AG09309 (cell line): ENCODE data around the gene PRKN.

Source experiments
- DNase-seq: peaks from one replicate; pipeline ENCODE4 v3.0.0-alpha.2; 2010; ENCODE audit warnings: low read depth
- H3K4me3 ChIP-seq: 2 replicates; pipeline ENCODE4 v1.5.1; 2011; ENCODE audit warnings: mild to moderate bottlenecking, low read depth, low read length, moderate library complexity; ENCODE audit not compliant: control insufficient read depth
- TF ChIP-seq, protein P1 (sequence below): IDR thresholded peaks from 2 replicates; pipeline ENCODE4 v1.5.1; 2011; ENCODE audit warnings: mild to moderate bottlenecking, low read depth, low read length, inconsistent platforms; ENCODE audit not compliant: insufficient read depth, control insufficient read depth; ENCODE audit errors: missing control alignments

PRKN gene

DNA sequence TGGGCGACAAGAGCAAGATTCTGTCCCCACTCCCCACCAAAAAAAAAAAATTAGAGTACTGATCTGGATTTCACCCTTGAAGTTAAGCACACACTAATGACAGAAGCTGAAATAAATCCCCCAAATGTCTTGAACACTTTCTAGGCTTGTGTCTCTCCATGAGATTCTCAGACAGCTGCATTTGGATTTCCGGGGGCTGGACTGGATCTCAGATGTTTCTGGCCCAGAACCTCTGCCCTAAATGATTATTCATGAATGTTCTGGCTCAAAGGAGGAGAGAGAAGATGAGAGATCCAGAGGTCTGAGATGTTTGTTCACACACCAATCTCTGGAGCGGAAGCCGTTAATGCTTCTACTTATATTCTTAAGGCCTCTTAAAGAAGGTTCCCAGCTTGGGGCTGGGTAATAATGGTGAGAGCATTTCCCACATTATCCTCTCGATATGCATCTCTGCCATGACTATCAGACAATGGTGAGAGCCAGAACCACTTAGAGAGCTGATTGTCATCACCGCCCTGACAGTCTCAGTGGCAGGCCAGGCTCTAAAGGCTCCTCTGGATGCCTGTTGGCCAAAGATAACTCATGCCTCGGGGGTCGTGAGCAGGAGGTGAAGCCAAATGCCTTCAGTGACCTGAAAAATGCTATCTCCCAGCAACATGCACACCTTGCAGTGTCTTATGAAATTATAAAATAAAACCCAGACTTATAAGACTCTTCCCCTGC is 1325.8 kb downstream of the PRKN start:
- TF ChIP-seq, protein P1, sequence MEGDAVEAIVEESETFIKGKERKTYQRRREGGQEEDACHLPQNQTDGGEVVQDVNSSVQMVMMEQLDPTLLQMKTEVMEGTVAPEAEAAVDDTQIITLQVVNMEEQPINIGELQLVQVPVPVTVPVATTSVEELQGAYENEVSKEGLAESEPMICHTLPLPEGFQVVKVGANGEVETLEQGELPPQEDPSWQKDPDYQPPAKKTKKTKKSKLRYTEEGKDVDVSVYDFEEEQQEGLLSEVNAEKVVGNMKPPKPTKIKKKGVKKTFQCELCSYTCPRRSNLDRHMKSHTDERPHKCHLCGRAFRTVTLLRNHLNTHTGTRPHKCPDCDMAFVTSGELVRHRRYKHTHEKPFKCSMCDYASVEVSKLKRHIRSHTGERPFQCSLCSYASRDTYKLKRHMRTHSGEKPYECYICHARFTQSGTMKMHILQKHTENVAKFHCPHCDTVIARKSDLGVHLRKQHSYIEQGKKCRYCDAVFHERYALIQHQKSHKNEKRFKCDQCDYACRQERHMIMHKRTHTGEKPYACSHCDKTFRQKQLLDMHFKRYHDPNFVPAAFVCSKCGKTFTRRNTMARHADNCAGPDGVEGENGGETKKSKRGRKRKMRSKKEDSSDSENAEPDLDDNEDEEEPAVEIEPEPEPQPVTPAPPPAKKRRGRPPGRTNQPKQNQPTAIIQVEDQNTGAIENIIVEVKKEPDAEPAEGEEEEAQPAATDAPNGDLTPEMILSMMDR, result no peak

DNA sequence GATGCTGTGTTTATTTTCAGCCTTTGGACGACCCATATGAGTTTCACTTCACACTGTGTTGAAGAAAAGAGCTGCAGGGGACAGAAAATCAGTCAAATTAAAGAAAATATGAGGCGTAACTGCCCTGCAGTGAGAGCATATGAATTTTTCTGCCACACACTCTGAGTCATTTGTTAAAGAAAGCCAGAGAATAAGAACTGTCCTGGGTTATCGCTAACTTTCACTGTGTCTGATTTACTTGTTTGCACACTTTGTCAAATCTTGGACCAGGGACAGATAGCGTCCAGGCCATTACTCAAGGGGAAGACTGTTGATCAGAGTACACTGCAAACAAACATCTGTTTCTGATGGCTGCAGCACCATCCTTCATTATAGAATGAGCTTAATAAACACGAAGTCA is 1326.9 kb downstream of the PRKN start:
- TF ChIP-seq, protein P1, result no peak
- no peak for DNase-seq
- no peak overlapping the region for H3K4me3 ChIP-seq

More for the DNA sequence above, 1325.8 kb downstream of the PRKN start:
- no peak for DNase-seq
- no peak overlapping the region for H3K4me3 ChIP-seq

DNA sequence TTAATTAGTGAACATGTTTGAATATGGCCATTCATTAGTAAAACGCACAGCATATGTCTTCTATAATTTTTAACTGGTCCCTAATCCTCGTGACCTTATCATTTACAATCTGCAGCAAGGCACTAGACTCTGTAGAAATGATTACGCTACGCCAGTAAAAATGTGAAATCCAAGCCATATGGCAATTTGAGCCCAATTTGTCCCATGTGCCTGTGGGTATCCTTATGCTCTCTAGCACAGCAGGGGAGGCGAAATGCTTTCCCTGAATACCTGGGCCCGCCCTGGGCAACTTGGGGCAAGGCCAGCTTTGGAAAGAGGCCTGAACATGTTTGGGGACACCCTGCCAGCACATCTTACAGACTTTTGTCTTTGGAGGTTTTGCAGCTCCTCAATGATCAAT is 1331.0 kb downstream of the PRKN start:
- no peak overlapping the region for H3K4me3 ChIP-seq
- TF ChIP-seq, protein P1, result no peak
- DNase-seq, result no peak

DNA sequence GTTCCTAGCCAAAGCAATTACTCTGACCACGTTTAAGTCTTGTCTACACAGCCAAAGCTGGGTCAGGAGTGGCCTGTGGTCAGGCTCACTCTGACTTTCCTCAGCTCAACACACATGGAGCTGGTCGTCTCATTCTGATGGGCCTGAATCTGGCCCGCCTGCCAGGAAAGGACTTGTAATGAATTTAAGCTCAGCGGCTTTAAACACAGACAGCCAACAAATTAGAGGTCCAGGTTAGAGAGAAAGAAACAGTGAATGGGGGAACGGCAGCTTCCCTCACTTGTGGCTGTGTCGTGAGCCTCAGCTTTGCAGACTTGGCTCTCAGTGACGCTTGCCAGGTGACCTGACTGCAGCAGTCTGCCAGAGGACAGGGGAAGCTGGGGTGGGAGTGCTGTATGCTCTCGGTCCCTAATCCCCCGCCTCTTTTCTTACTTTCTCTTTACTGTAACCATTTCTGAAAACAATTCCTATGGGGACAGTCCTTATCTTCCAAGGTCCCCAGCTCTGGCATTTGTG is 1331.8 kb downstream of the PRKN start:
- no peak overlapping the region for H3K4me3 ChIP-seq
- TF ChIP-seq, protein P1, result no peak
- no peak for DNase-seq

DNA sequence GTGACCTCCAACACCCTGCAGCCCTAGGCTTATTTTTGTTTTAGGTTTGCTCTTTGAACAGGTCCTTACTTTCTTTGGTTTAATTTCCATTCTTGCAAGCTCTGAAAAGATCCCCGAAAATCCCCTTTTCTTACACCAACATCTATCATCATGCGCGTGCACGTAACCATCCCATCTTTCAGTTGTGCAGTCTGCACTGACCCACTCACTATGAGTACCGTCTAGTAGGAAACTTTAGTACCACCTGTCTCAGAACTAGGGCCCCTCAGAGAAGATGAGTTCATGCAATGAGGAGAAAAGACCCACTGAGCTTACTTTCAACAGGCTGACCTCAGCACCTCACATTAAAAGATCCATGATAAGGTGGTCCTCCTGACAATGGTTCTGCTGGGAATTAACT is 1333.1 kb downstream of the PRKN start:
- TF ChIP-seq, protein P1, result no peak
- no peak for DNase-seq
- H3K4me3 ChIP-seq, result no peak overlapping the region

DNA sequence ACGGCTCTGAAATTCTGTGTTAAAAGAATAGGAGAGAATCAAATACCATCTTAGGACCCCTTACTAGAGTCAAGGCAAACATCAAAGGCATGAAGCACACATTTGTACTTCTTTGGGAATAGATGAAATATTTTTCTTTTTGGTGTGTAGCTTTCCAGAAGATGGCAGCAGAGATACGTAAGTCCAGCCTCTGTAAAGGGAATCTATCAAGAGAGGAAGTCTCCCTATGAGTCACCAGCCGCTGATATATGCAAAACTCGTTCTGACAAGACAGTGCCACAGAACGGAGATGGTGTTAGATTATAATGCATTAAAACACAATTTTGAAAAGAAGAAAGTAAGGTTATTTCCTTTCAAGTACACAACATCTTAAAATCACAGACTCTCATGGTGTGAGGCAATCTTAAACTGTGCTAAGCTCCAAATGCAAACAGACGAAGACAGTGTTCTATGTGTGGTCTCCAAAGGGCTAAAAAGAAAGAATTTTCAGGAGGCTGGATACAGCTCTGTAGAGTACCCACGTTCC is 1333.7 kb downstream of the PRKN start:
- no peak for DNase-seq
- TF ChIP-seq, protein P1, result peak; percentile 73

More for the DNA sequence above, 1333.7 kb downstream of the PRKN start:
- H3K4me3 ChIP-seq, result no peak overlapping the region
